Measurements from ENCODE around the gene RHBDF1.

RHBDF1 gene

GRCh38 chr16:74747-75334 lies 2.4 kb upstream of the RHBDF1 start:
- no peak for DNase-seq (ENCODE audit: low read depth)

GRCh38 chr16:74051-74746 lies 1.8 kb upstream of the RHBDF1 start:
- no peak for DNase-seq (ENCODE audit: low read depth)

- no peak for DNase-seq (ENCODE audit: low read depth)
Measured at GRCh38 chr16:71540-72401, 660 bp downstream of the RHBDF1 start.

- no peak for DNase-seq (ENCODE audit: low read depth)
Measured at GRCh38 chr16:71210-71539, 1.3 kb downstream of the RHBDF1 start.

GRCh38 chr16:69181-69580 lies 3.2 kb downstream of the RHBDF1 start:
- no peak for DNase-seq (ENCODE audit: low read depth)

- no peak for DNase-seq (ENCODE audit: low read depth)
Measured at GRCh38 chr16:67884-68789, 4.3 kb downstream of the RHBDF1 start.

- no peak for DNase-seq (ENCODE audit: low read depth)
Measured at GRCh38 chr16:67183-67791, 5.1 kb downstream of the RHBDF1 start.

- DNase-seq (ENCODE audit: low read depth) = no peak
Measured at GRCh38 chr16:66309-67182, 5.9 kb downstream of the RHBDF1 start.

GRCh38 chr16:65745-66144 lies 6.7 kb downstream of the RHBDF1 start:
- DNase-seq (ENCODE audit: low read depth) = peak; percentile 68

GRCh38 chr16:64914-65255 lies 7.5 kb downstream of the RHBDF1 start:
- no peak for DNase-seq (ENCODE audit: low read depth)

GRCh38 chr16:63998-64913 lies 8.2 kb downstream of the RHBDF1 start:
- no peak for DNase-seq (ENCODE audit: low read depth)

- no peak for DNase-seq (ENCODE audit: low read depth)
Measured at GRCh38 chr16:63466-63865, 9.0 kb downstream of the RHBDF1 start.

- DNase-seq (ENCODE audit: low read depth) = no peak
Measured at GRCh38 chr16:62968-63391, 9.5 kb downstream of the RHBDF1 start.

- no peak for DNase-seq (ENCODE audit: low read depth)
Measured at GRCh38 chr16:62283-62967, 10.0 kb downstream of the RHBDF1 start.

- DNase-seq (ENCODE audit: low read depth) = no peak
Measured at GRCh38 chr16:61879-62281, 10.6 kb downstream of the RHBDF1 start.

- no peak for DNase-seq (ENCODE audit: low read depth)
Measured at GRCh38 chr16:60929-61878, 11.2 kb downstream of the RHBDF1 start.

- no peak for DNase-seq (ENCODE audit: low read depth)
Measured at GRCh38 chr16:60166-60565, 12.3 kb downstream of the RHBDF1 start.
